K562 (cell line): ENCODE data around the gene FBN3. TPM values are rescaled to one million over a fixed set of nuclear protein-coding genes. Genes with fewer than 3 reads are reported as not detected.
A peak's percentile ranks its signal among the peaks of the same experiment; 100 is the strongest.

Source experiments
- EZH2 ChIP-seq: IDR thresholded peaks from 2 replicates; pipeline ENCODE4 v1.6.1; 2012; ENCODE audit warnings: low read depth, mild to moderate bottlenecking, inconsistent platforms, low read length, borderline replicate concordance
- FOXJ2 ChIP-seq: fragments of 200-800 bp; sonication (Bioruptor generic); IDR thresholded peaks from 2 replicates; pipeline ENCODE4 v1.6.1; 2016; ENCODE audit warnings: missing genetic modification characterization, missing compliant biosample characterization
- GTF2E2 ChIP-seq: fragments of 200-800 bp; sonication (Bioruptor generic); IDR thresholded peaks from 2 replicates; pipeline ENCODE4 v1.6.1; 2016; ENCODE audit warnings: missing genetic modification characterization, missing compliant biosample characterization
- HEY1 ChIP-seq: fragments of 250-450 bp; sonication (Bioruptor Pico); IDR thresholded peaks from 2 replicates; pipeline ENCODE4 v1.5.0; 2020; ENCODE audit warnings: mild to moderate bottlenecking, moderate library complexity, borderline replicate concordance
- KLF13 ChIP-seq: fragments of 450-650 bp; IDR thresholded peaks from 2 replicates; pipeline ENCODE4 v1.6.1; 2016; ENCODE audit warnings: missing genetic modification characterization, low read depth, mild to moderate bottlenecking, missing compliant biosample characterization, moderate library complexity, borderline replicate concordance
- MTA1 ChIP-seq: fragments of 450-650 bp; IDR thresholded peaks from 2 replicates; pipeline ENCODE4 v1.6.1; 2017; ENCODE audit warnings: borderline replicate concordance
- NFIX ChIP-seq: fragments of 250-450 bp; sonication (Bioruptor Pico); IDR thresholded peaks from 2 replicates; pipeline ENCODE4 v1.4.0; 2020; ENCODE audit warnings: low read depth, mild to moderate bottlenecking, moderate library complexity
- NFXL1 ChIP-seq: fragments of 450-650 bp; formaldehyde crosslinking; IDR thresholded peaks from 2 replicates; pipeline ENCODE4 v1.4.0; 2021; ENCODE audit warnings: mild to moderate bottlenecking
- ZNF197 ChIP-seq: fragments of 200-800 bp; sonication (Bioruptor generic); IDR thresholded peaks from 2 replicates; pipeline ENCODE4 v1.6.1; 2016; ENCODE audit warnings: low read depth, missing genetic modification characterization, missing compliant biosample characterization
- ZNF3 ChIP-seq: fragments of 250-450 bp; sonication (Bioruptor Pico); IDR thresholded peaks from 2 replicates; pipeline ENCODE4 v1.5.0; 2021; ENCODE audit warnings: mild to moderate bottlenecking, moderate library complexity
- ZZZ3 ChIP-seq: fragments of 450-650 bp; IDR thresholded peaks from 2 replicates; pipeline ENCODE4 v1.6.1; 2016; ENCODE audit warnings: antibody characterized with exemption, mild to moderate bottlenecking, moderate library complexity
- polyA plus RNA-seq, 8 experiments: library from polyadenylated mRNA; depleted of rRNA in 4 of 8; stranded (reverse) in 5 of 8; unstranded in 3 of 8; fragments of >200 nt; fragmentation: Nextera tagmentation in 2 of 8; fragmentation: Illumina TruSeq in 1 of 8; extraction: Ambion mirVana in 2 of 8; extraction: Trizol in 1 of 8; gene quantifications; 2 replicates each; pipeline versions ENCODE4 v1.2.1 to v1.2.3, GENCODE V29; 2011 to 2014; ENCODE audit warnings: inconsistent platforms in 1 of 8, missing spikeins in 1 of 8
- total RNA-seq, 7 experiments: library from RNA; depleted of rRNA in 6 of 7; stranded (reverse); fragments of >200 nt in 6 of 7; fragmentation: Illumina TruSeq in 2 of 7; extraction: Trizol in 2 of 7; gene quantifications; 2 replicates each; pipeline versions ENCODE4 v1.2.1 to v1.2.3, GENCODE V29; 2011 to 2021; ENCODE audit warnings: low replicate concordance in 1 of 7
- TF ChIP-seq, protein P1 (sequence below): fragments of 250-450 bp; sonication (Bioruptor Pico); IDR thresholded peaks from 2 replicates; pipeline ENCODE4 v1.8.0; 2022; ENCODE audit warnings: moderate library complexity, mild to moderate bottlenecking, inconsistent platforms
- TF ChIP-seq, protein P2 (sequence below): fragments of 250-450 bp; sonication (Bioruptor Pico); IDR thresholded peaks from 2 replicates; pipeline ENCODE4 v1.6.1; 2021; ENCODE audit warnings: mild to moderate bottlenecking
- TF ChIP-seq, protein P3 (sequence below): fragments of 250-450 bp; sonication (Bioruptor Pico); IDR thresholded peaks from 2 replicates; pipeline ENCODE4 v1.5.0; 2020; ENCODE audit warnings: mild to moderate bottlenecking, borderline replicate concordance
- TF ChIP-seq, protein P4 (sequence below): fragments of 250-450 bp; sonication (Bioruptor Pico); IDR thresholded peaks from 2 replicates; pipeline ENCODE4 v1.8.0; 2022; ENCODE audit warnings: moderate library complexity, mild to moderate bottlenecking, inconsistent platforms
- TF ChIP-seq, protein P5 (sequence below): sonication (generic); formaldehyde crosslinking; IDR thresholded peaks from 2 replicates; pipeline ENCODE4 v1.8.0; 2022; ENCODE audit warnings: mild to moderate bottlenecking, low read depth, missing genetic modification reagents
- TF ChIP-seq, protein P6 (sequence below): fragments of 450-650 bp; IDR thresholded peaks from 2 replicates; pipeline ENCODE4 v1.6.1; 2016; ENCODE audit warnings: missing biosample characterization, missing genetic modification characterization
- TF ChIP-seq, protein P7 (sequence below): fragments of 250-450 bp; sonication (Bioruptor Pico); IDR thresholded peaks from 2 replicates; pipeline ENCODE4 v1.8.0; 2021; ENCODE audit warnings: moderate library complexity, mild to moderate bottlenecking, inconsistent platforms

FBN3 gene
- total and polyA plus RNA-seq, 9 of the 15 experiments (the other 6 are each of a cell fraction or from before 2014, with no cell fraction given): under 0.01 to 0.29 (median 0.01) TPM; not detected in 4

DNA sequence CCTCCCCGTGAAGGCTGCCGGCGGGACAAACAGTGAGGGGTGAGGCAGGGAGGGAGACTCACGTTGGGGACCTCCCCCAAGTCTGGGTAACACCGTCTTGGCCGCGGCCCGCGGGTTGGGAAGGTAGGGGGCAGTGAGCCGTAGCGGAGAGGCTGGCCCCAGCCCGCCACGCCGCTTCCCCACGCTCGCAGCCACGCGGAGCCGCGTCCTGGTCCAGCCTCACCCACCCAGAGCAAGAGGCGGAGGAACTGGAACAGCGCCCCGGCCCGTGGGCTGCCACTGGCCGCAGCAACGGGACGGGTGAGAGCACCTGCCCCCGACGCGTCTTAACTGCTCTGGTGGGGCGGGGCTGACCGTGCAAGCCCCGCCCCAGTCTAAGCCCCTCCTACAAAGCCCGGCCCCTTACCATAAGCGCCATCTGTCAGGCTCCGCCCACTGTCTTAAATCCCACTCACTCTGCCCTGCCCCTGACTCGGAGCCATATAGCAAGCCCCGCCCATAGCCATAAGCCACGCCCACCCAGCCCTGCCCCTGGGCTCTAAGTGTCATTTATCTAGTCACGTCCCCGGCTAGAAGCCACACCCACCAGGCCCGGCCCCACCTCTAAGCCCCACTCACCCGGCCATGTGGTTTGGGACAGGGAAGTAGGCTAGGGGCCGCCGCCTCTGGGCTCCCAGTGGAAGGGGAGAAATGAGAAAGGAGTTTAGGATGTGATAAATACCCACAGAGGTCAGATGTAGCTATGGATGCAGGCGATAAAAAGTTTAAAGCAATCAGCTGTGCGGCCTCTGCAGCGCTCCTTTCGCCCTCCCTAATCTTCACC lies 98.9 kb downstream of the FBN3 start (continued):
- TF ChIP-seq MTA1 (0 out of 2 replicates have a peak, but pooled peaks have one; percentile 16), ZNF197 (CRISPR knock-in tag) (no peak), NFXL1 (CRISPR knock-in tag) (no peak), GTF2E2 (tag) (no peak), ZZZ3 (no peak), ZNF3 (no peak), EZH2 (no peak), NFIX (CRISPR knock-in tag) (no peak), FOXJ2 (tag) (no peak), HEY1 (no peak), KLF13 (tag) (no peak)
- TF ChIP-seq, protein P1, sequence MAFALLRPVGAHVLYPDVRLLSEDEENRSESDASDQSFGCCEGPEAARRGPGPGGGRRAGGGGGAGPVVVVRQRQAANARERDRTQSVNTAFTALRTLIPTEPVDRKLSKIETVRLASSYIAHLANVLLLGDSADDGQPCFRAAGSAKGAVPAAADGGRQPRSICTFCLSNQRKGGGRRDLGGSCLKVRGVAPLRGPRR (CRISPR knock-in tag): no peak
- TF ChIP-seq, protein P2, sequence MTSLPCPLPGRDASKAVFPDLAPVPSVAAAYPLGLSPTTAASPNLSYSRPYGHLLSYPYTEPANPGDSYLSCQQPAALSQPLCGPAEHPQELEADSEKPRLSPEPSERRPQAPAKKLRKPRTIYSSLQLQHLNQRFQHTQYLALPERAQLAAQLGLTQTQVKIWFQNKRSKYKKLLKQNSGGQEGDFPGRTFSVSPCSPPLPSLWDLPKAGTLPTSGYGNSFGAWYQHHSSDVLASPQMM (CRISPR knock-in tag): no peak
- TF ChIP-seq, protein P3, sequence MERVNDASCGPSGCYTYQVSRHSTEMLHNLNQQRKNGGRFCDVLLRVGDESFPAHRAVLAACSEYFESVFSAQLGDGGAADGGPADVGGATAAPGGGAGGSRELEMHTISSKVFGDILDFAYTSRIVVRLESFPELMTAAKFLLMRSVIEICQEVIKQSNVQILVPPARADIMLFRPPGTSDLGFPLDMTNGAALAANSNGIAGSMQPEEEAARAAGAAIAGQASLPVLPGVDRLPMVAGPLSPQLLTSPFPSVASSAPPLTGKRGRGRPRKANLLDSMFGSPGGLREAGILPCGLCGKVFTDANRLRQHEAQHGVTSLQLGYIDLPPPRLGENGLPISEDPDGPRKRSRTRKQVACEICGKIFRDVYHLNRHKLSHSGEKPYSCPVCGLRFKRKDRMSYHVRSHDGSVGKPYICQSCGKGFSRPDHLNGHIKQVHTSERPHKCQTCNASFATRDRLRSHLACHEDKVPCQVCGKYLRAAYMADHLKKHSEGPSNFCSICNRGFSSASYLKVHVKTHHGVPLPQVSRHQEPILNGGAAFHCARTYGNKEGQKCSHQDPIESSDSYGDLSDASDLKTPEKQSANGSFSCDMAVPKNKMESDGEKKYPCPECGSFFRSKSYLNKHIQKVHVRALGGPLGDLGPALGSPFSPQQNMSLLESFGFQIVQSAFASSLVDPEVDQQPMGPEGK (CRISPR knock-in tag): no peak
- TF ChIP-seq, protein P4, sequence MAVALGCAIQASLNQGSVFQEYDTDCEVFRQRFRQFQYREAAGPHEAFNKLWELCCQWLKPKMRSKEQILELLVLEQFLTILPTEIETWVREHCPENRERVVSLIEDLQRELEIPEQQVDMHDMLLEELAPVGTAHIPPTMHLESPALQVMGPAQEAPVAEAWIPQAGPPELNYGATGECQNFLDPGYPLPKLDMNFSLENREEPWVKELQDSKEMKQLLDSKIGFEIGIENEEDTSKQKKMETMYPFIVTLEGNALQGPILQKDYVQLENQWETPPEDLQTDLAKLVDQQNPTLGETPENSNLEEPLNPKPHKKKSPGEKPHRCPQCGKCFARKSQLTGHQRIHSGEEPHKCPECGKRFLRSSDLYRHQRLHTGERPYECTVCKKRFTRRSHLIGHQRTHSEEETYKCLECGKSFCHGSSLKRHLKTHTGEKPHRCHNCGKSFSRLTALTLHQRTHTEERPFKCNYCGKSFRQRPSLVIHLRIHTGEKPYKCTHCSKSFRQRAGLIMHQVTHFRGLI (CRISPR knock-in tag): no peak
- TF ChIP-seq, protein P5, sequence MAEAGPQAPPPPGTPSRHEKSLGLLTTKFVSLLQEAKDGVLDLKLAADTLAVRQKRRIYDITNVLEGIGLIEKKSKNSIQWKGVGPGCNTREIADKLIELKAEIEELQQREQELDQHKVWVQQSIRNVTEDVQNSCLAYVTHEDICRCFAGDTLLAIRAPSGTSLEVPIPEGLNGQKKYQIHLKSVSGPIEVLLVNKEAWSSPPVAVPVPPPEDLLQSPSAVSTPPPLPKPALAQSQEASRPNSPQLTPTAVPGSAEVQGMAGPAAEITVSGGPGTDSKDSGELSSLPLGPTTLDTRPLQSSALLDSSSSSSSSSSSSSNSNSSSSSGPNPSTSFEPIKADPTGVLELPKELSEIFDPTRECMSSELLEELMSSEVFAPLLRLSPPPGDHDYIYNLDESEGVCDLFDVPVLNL (CRISPR knock-in tag): 0 out of 2 replicates have a peak, but pooled peaks have one; percentile 47
- TF ChIP-seq, protein P6, sequence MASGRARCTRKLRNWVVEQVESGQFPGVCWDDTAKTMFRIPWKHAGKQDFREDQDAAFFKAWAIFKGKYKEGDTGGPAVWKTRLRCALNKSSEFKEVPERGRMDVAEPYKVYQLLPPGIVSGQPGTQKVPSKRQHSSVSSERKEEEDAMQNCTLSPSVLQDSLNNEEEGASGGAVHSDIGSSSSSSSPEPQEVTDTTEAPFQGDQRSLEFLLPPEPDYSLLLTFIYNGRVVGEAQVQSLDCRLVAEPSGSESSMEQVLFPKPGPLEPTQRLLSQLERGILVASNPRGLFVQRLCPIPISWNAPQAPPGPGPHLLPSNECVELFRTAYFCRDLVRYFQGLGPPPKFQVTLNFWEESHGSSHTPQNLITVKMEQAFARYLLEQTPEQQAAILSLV (tag): no peak
- TF ChIP-seq, protein P7, sequence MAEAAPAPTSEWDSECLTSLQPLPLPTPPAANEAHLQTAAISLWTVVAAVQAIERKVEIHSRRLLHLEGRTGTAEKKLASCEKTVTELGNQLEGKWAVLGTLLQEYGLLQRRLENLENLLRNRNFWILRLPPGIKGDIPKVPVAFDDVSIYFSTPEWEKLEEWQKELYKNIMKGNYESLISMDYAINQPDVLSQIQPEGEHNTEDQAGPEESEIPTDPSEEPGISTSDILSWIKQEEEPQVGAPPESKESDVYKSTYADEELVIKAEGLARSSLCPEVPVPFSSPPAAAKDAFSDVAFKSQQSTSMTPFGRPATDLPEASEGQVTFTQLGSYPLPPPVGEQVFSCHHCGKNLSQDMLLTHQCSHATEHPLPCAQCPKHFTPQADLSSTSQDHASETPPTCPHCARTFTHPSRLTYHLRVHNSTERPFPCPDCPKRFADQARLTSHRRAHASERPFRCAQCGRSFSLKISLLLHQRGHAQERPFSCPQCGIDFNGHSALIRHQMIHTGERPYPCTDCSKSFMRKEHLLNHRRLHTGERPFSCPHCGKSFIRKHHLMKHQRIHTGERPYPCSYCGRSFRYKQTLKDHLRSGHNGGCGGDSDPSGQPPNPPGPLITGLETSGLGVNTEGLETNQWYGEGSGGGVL (CRISPR knock-in tag): no peak
